ENCODE results near the gene LY6G6D.

The LY6G6D gene

GRCh38 chr6:31762356-31762755, 47.2 kb downstream of the LY6G6D start, which contains the start of gene SAPCD1:
Gene SAPCD1 (plus strand): TSS chr6:31762656. CDS start chr6:31763055, 399 bp downstream.
- TF ChIP-seq, protein P1, sequence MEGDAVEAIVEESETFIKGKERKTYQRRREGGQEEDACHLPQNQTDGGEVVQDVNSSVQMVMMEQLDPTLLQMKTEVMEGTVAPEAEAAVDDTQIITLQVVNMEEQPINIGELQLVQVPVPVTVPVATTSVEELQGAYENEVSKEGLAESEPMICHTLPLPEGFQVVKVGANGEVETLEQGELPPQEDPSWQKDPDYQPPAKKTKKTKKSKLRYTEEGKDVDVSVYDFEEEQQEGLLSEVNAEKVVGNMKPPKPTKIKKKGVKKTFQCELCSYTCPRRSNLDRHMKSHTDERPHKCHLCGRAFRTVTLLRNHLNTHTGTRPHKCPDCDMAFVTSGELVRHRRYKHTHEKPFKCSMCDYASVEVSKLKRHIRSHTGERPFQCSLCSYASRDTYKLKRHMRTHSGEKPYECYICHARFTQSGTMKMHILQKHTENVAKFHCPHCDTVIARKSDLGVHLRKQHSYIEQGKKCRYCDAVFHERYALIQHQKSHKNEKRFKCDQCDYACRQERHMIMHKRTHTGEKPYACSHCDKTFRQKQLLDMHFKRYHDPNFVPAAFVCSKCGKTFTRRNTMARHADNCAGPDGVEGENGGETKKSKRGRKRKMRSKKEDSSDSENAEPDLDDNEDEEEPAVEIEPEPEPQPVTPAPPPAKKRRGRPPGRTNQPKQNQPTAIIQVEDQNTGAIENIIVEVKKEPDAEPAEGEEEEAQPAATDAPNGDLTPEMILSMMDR (IDR thresholded peaks at IDR 0.05; ENCODE audit: borderline replicate concordance, insufficient read depth, low read depth, low read length), result no peak
- no peak within 1 kb of the TSS for H3K4me3 ChIP-seq (ENCODE audit: low read depth, low read length)

- TF ChIP-seq, protein P1 (IDR thresholded peaks at IDR 0.05; ENCODE audit: borderline replicate concordance, insufficient read depth, low read depth, low read length), result no peak
- no peak overlapping the region for H3K4me3 ChIP-seq (ENCODE audit: low read depth, low read length)
Observed at GRCh38 chr6:31762878-31763618, 47.9 kb downstream of the LY6G6D start.

DNA sequence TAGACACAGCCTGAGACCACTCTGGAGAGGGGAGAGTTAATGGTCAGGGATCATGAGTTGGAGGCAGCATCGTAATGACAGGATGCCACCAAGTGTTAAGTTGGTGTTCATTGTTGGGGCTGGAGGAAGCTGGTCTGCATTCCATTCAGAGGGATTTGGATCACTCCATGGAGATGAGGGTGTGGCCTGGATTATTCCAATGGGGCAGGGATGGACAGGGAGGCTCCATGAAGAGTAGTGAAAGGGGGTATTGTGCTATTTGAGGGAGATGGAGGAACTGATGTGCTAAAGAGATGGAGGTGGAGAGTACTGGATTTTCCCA, 48.4 kb downstream of the LY6G6D start:
- no peak overlapping the region for H3K4me3 ChIP-seq (ENCODE audit: low read depth, low read length)
- TF ChIP-seq, protein P1 (IDR thresholded peaks at IDR 0.05; ENCODE audit: borderline replicate concordance, insufficient read depth, low read depth, low read length), result no peak

GRCh38 chr6:31764198-31764597, 49.0 kb downstream of the LY6G6D start:
- TF ChIP-seq, protein P1 (IDR thresholded peaks at IDR 0.05; ENCODE audit: borderline replicate concordance, insufficient read depth, low read depth, low read length), result no peak
- H3K4me3 ChIP-seq (ENCODE audit: low read depth, low read length), result no peak overlapping the region

DNA sequence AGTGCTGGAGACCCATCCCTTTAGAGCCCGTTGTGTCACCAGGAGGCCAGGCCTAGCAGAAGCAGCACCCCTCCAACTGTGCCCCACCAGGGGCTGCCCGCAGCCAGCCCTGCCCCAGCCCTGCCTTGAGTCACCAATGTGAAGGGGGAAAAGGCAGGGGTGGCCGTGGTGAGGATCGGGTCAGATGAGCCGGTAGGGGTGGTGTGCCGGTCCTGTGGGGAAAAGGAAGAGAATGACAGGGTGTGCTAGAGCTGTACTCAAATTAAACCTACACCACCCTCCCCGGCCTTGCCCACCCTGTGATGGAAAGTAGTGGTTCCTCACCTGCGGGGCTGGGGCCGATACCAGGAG, 50.4 kb downstream of the LY6G6D start:
- no peak overlapping the region for H3K4me3 ChIP-seq (ENCODE audit: low read depth, low read length)
- TF ChIP-seq, protein P1 (IDR thresholded peaks at IDR 0.05; ENCODE audit: borderline replicate concordance, insufficient read depth, low read depth, low read length), result no peak

GRCh38 chr6:31765910-31766794, 51.0 kb downstream of the LY6G6D start:
- TF ChIP-seq, protein P1 (IDR thresholded peaks at IDR 0.05; ENCODE audit: borderline replicate concordance, insufficient read depth, low read depth, low read length), result no peak
- no peak overlapping the region for H3K4me3 ChIP-seq (ENCODE audit: low read depth, low read length)

Measured in GM12875 (cell line).